K562 (cell line): ENCODE measurements around the gene CACYBP. TPM values are rescaled to one million over a fixed set of nuclear protein-coding genes. Genes with fewer than 3 reads are reported as not detected.

Experiments used
- BRF2 ChIP-seq: IDR thresholded peaks from 3 replicates; pipeline ENCODE4 v1.6.1; 2011; ENCODE audit warnings: borderline replicate concordance, mild to moderate bottlenecking; ENCODE audit not compliant: insufficient read length, insufficient read depth
- CBX1 ChIP-seq: sonication (generic); IDR thresholded peaks from 2 replicates; pipeline ENCODE4 v1.6.1; 2016; ENCODE audit warnings: antibody characterized with exemption, low read depth, mild to moderate bottlenecking
- CHD7 ChIP-seq: fragments of 200-600 bp; sonication (generic); IDR thresholded peaks from one replicate; pipeline ENCODE4 v1.6.1; 2012; ENCODE audit warnings: mild to moderate bottlenecking, low read depth, low read length, inconsistent platforms
- ELF4 ChIP-seq: fragments of 450-650 bp; formaldehyde crosslinking; IDR thresholded peaks from 2 replicates; pipeline ENCODE4 v1.4.0; 2022; ENCODE audit warnings: missing genetic modification characterization
- GMEB1 ChIP-seq: fragments of 250-450 bp; sonication (Bioruptor Pico); IDR thresholded peaks from 2 replicates; pipeline ENCODE4 v1.4.0; 2020; ENCODE audit warnings: mild to moderate bottlenecking
- GTF2E2 ChIP-seq: fragments of 200-800 bp; sonication (Bioruptor generic); IDR thresholded peaks from 2 replicates; pipeline ENCODE4 v1.6.1; 2016; ENCODE audit warnings: missing genetic modification characterization, missing compliant biosample characterization
- HNRNPK ChIP-seq: fragments of 200-400 bp; formaldehyde crosslinking; IDR thresholded peaks from one replicate; pipeline ENCODE4 v1.6.1; 2018; ENCODE audit warnings: mild to moderate bottlenecking, low read depth, low read length; ENCODE audit not compliant: poor library complexity, severe bottlenecking
- LARP7 ChIP-seq: fragments of 450-650 bp; IDR thresholded peaks from 2 replicates; pipeline ENCODE4 v1.6.1; 2016
- NFIC ChIP-seq: fragments of 450-650 bp; IDR thresholded peaks from 2 replicates; pipeline ENCODE4 v1.6.1; 2017; ENCODE audit warnings: mild to moderate bottlenecking, inconsistent platforms
- NUFIP1 ChIP-seq: fragments of 450-650 bp; IDR thresholded peaks from 2 replicates; pipeline ENCODE4 v1.6.1; 2018; ENCODE audit not compliant: partially characterized antibody
- SOX6 ChIP-seq: fragments of 450-650 bp; IDR thresholded peaks from 2 replicates; pipeline ENCODE4 v1.6.1; 2014; ENCODE audit warnings: mild to moderate bottlenecking
- YY1 ChIP-seq, 3 experiments: IDR thresholded peaks; 2 replicates each; pipeline ENCODE4 v1.6.1; 2011; ENCODE audit warnings: low read length in 2 of 3, mild to moderate bottlenecking in 2 of 3, moderate library complexity in 2 of 3, borderline replicate concordance in 1 of 3, control low read depth in 1 of 3, low read depth in 1 of 3; ENCODE audit not compliant: insufficient read depth in 3 of 3, insufficient replicate concordance in 2 of 3, control insufficient read depth in 1 of 3, insufficient read length in 1 of 3; ENCODE audit errors: extremely low read depth in 1 of 3
- ZNF174 ChIP-seq: fragments of 250-450 bp; sonication (Bioruptor Pico); IDR thresholded peaks from 2 replicates; pipeline ENCODE4 v1.4.0; 2020; ENCODE audit warnings: mild to moderate bottlenecking
- ZNF232 ChIP-seq: sonication (generic); formaldehyde crosslinking; IDR thresholded peaks from 2 replicates; pipeline ENCODE4 v1.8.0; 2022; ENCODE audit warnings: mild to moderate bottlenecking, missing genetic modification reagents
- ZNF311 ChIP-seq: fragments of 250-450 bp; sonication (Bioruptor Pico); IDR thresholded peaks from 2 replicates; pipeline ENCODE4 v1.4.0; 2020; ENCODE audit warnings: mild to moderate bottlenecking, moderate library complexity
- ZNF57 ChIP-seq: fragments of 450-650 bp; formaldehyde crosslinking; IDR thresholded peaks from 2 replicates; pipeline ENCODE4 v1.4.0; 2020; ENCODE audit warnings: mild to moderate bottlenecking, moderate library complexity
- polyA plus RNA-seq, 8 experiments: library from polyadenylated mRNA; depleted of rRNA in 4 of 8; stranded (reverse) in 5 of 8; unstranded in 3 of 8; fragments of >200 nt; fragmentation: Nextera tagmentation in 2 of 8; fragmentation: Illumina TruSeq in 1 of 8; extraction: Ambion mirVana in 2 of 8; extraction: Trizol in 1 of 8; gene quantifications; 2 replicates each; pipeline versions ENCODE4 v1.2.1 to v1.2.3, GENCODE V29; 2011 to 2014; ENCODE audit warnings: inconsistent platforms in 1 of 8, missing spikeins in 1 of 8
- total RNA-seq, 7 experiments: library from RNA; depleted of rRNA in 6 of 7; stranded (reverse); fragments of >200 nt in 6 of 7; fragmentation: Illumina TruSeq in 2 of 7; extraction: Trizol in 2 of 7; gene quantifications; 2 replicates each; pipeline versions ENCODE4 v1.2.1 to v1.2.3, GENCODE V29; 2011 to 2021; ENCODE audit warnings: low replicate concordance in 1 of 7

The CACYBP gene
- total and polyA plus RNA-seq, 9 of the 15 experiments (the other 6 are each of a cell fraction or from before 2014, with no cell fraction given) = 147 to 1,576 (median 488) TPM

- TF ChIP-seq GMEB1 (CRISPR knock-in tag) = no peak
- no peak for TF ChIP-seq CHD7
- no peak for TF ChIP-seq LARP7
- no peak for TF ChIP-seq ZNF232 (CRISPR knock-in tag)
- TF ChIP-seq ZNF311 (CRISPR knock-in tag) = no peak
- TF ChIP-seq ZNF174 (CRISPR knock-in tag) = no peak
- no peak for TF ChIP-seq ZNF57 (CRISPR knock-in tag)
- no peak for TF ChIP-seq HNRNPK
- TF ChIP-seq SOX6 = no peak
- no peak for TF ChIP-seq YY1 (IDR thresholded peaks at IDR 0.05; ENCODE audit: borderline replicate concordance in 1 of 3, control insufficient read depth in 1 of 3, extremely low read depth in 1 of 3, insufficient read depth in 3 of 3, insufficient read length in 1 of 3, insufficient replicate concordance in 2 of 3, low read depth in 1 of 3, low read length in 2 of 3)
- TF ChIP-seq BRF2 = no peak
- 0 out of 2 replicates have a peak, but pooled peaks have one; percentile 72 for TF ChIP-seq GTF2E2
- no peak for TF ChIP-seq NFIC
- no peak for TF ChIP-seq NUFIP1
- no peak for TF ChIP-seq ELF4
- no peak for TF ChIP-seq CBX1
Observed at GRCh38 chr1:174964972-174965361, 34.8 kb upstream of the CACYBP start (continued).
